H9 (cell line): ENCODE measurements around the gene NCAM1. TPM values are rescaled to one million over a fixed set of nuclear protein-coding genes. Genes with fewer than 3 reads are reported as not detected.

Experiments used
- DNase-seq: peaks from one replicate; pipeline ENCODE4 v3.0.0-alpha.2; 2017
- H2AFZ ChIP-seq: one replicate; pipeline ENCODE4 v1.6.1; 2013; ENCODE audit warnings: mild to moderate bottlenecking, low read length, control low read depth, moderate library complexity
- H2AK5ac ChIP-seq: 2 replicates; pipeline ENCODE4 v1.6.1; 2013; ENCODE audit warnings: low read length, control low read depth, mixed read lengths; ENCODE audit not compliant: insufficient read length
- H2BK120ac ChIP-seq: one replicate; pipeline ENCODE4 v1.6.1; 2013; ENCODE audit warnings: low read depth, mild to moderate bottlenecking, low read length, control low read depth, inconsistent platforms; ENCODE audit not compliant: poor library complexity, severe bottlenecking
- H2BK12ac ChIP-seq: 2 replicates; pipeline ENCODE4 v1.6.1; 2013; ENCODE audit warnings: low read length, control low read depth, mixed read lengths, low read depth; ENCODE audit not compliant: insufficient read length
- H2BK15ac ChIP-seq: 2 replicates; pipeline ENCODE4 v1.6.1; 2013; ENCODE audit warnings: low read depth, low read length, control low read depth
- H2BK20ac ChIP-seq: one replicate; pipeline ENCODE4 v1.6.1; 2013; ENCODE audit warnings: low read depth, mild to moderate bottlenecking, low read length, control low read depth, inconsistent platforms; ENCODE audit not compliant: poor library complexity, severe bottlenecking
- H2BK5ac ChIP-seq: 2 replicates; pipeline ENCODE4 v1.6.1; 2013; ENCODE audit warnings: low read length, control low read depth, mixed read lengths; ENCODE audit not compliant: insufficient read length
- H3K14ac ChIP-seq: 2 replicates; pipeline ENCODE4 v1.6.1; 2013; ENCODE audit warnings: low read length, control low read depth; ENCODE audit not compliant: insufficient read depth
- H3K18ac ChIP-seq: 2 replicates; pipeline ENCODE4 v1.6.1; 2013; ENCODE audit warnings: low read depth, mild to moderate bottlenecking, mixed read lengths, low read length, control low read depth; ENCODE audit not compliant: insufficient read length
- H3K23ac ChIP-seq: 2 replicates; pipeline ENCODE4 v1.6.1; 2013; ENCODE audit warnings: low read length, control low read depth, mixed read lengths, low read depth; ENCODE audit not compliant: insufficient read length
- H3K23me2 ChIP-seq: 2 replicates; pipeline ENCODE4 v1.6.1; 2013; ENCODE audit warnings: low read depth, mild to moderate bottlenecking, mixed read lengths, low read length, control low read depth; ENCODE audit not compliant: insufficient read length, poor library complexity, severe bottlenecking
- H3K27ac ChIP-seq: 2 replicates; pipeline ENCODE4 v1.5.1; 2013; ENCODE audit warnings: low read length, control low read depth, mixed read lengths, low read depth; ENCODE audit not compliant: insufficient read length
- H3K27me3 ChIP-seq: 2 replicates; pipeline ENCODE4 v1.6.1; 2013; ENCODE audit warnings: low read length, control low read depth, inconsistent platforms; ENCODE audit not compliant: insufficient read depth
- H3K4ac ChIP-seq: 2 replicates; pipeline ENCODE4 v1.6.1; 2013; ENCODE audit warnings: low read depth, mild to moderate bottlenecking, control low read depth, inconsistent platforms, low read length, moderate library complexity
- H3K4me1 ChIP-seq: 2 replicates; pipeline ENCODE4 v1.6.1; 2013; ENCODE audit warnings: low read length, control low read depth, inconsistent platforms; ENCODE audit not compliant: insufficient read depth
- H3K4me2 ChIP-seq: 2 replicates; pipeline ENCODE4 v1.6.1; 2013; ENCODE audit warnings: low read length, control low read depth, mixed read lengths; ENCODE audit not compliant: insufficient read length, insufficient read depth
- H3K56ac ChIP-seq: 2 replicates; pipeline ENCODE4 v1.6.1; 2013; ENCODE audit warnings: low read depth, mild to moderate bottlenecking, mixed read lengths, low read length, control low read depth; ENCODE audit not compliant: insufficient read length
- H3K79me1 ChIP-seq: 2 replicates; pipeline ENCODE4 v1.6.1; 2013; ENCODE audit warnings: low read depth, mild to moderate bottlenecking, moderate library complexity, low read length, control low read depth, inconsistent platforms; ENCODE audit not compliant: insufficient read depth, poor library complexity, severe bottlenecking
- H3K79me2 ChIP-seq: 2 replicates; pipeline ENCODE4 v1.6.1; 2013; ENCODE audit warnings: low read length, control low read depth, inconsistent platforms; ENCODE audit not compliant: insufficient read depth
- H3K9ac ChIP-seq: 2 replicates; pipeline ENCODE4 v1.6.1; 2013; ENCODE audit warnings: low read length, control low read depth, mixed read lengths; ENCODE audit not compliant: insufficient read length; ENCODE audit errors: extremely low read depth
- H3K9me3 ChIP-seq: one replicate; pipeline ENCODE4 v1.6.1; 2013; ENCODE audit warnings: low read depth, low read length, inconsistent platforms; ENCODE audit not compliant: control insufficient read depth
- H3T11ph ChIP-seq: one replicate; pipeline ENCODE4 v1.6.1; 2013; ENCODE audit warnings: mild to moderate bottlenecking, low read length, control low read depth, inconsistent platforms
- H4K20me1 ChIP-seq: one replicate; pipeline ENCODE4 v1.6.1; 2013; ENCODE audit not compliant: control insufficient read depth, insufficient read length, insufficient read depth
- H4K5ac ChIP-seq: 2 replicates; pipeline ENCODE4 v1.6.1; 2013; ENCODE audit warnings: low read depth, mild to moderate bottlenecking, mixed read lengths, low read length, control low read depth; ENCODE audit not compliant: insufficient read length
- H4K8ac ChIP-seq: replicated peaks from 2 replicates; pipeline ENCODE4 v1.6.1; 2013; ENCODE audit warnings: low read length, control low read depth, mixed read lengths, low read depth; ENCODE audit not compliant: insufficient read length
- H4K91ac ChIP-seq: 2 replicates; pipeline ENCODE4 v1.6.1; 2013; ENCODE audit warnings: low read depth, mild to moderate bottlenecking, moderate library complexity, mixed read lengths, low read length, control low read depth; ENCODE audit not compliant: insufficient read length
- H3K27ac Mint-ChIP-seq, 3 experiments: 2 replicates in 2 of 3; 3 replicates in 1 of 3; pipeline ENCODE4 v1.8.0; 2020 to 2021; ENCODE audit warnings: mixed read lengths in 3 of 3, mild to moderate bottlenecking in 1 of 3, moderate library complexity in 1 of 3
- H3K27me3 Mint-ChIP-seq: 2 replicates; pipeline ENCODE4 v1.8.0; 2021; ENCODE audit warnings: low read depth, mild to moderate bottlenecking, moderate library complexity, mixed read lengths
- H3K36me3 Mint-ChIP-seq, 3 experiments: 2 replicates in 2 of 3; 3 replicates in 1 of 3; pipeline ENCODE4 v1.8.0; 2020 to 2021; ENCODE audit warnings: low read depth in 3 of 3, mixed read lengths in 3 of 3; ENCODE audit not compliant: insufficient read depth in 1 of 3
- H3K4me1 Mint-ChIP-seq, 2 experiments: 2 replicates each; pipeline ENCODE4 v1.8.0; 2020; ENCODE audit warnings: mixed read lengths in 2 of 2
- H3K4me3 Mint-ChIP-seq, 2 experiments: 2 replicates in 1 of 2; 3 replicates in 1 of 2; pipeline ENCODE4 v1.8.0; 2020 to 2021; ENCODE audit warnings: mild to moderate bottlenecking in 2 of 2, mixed read lengths in 2 of 2, moderate library complexity in 1 of 2
- H3K9me3 Mint-ChIP-seq, 2 experiments: 2 replicates in 1 of 2; 3 replicates in 1 of 2; pipeline ENCODE4 v1.8.0; 2020; ENCODE audit warnings: mild to moderate bottlenecking in 2 of 2, mixed read lengths in 2 of 2, moderate library complexity in 1 of 2
- WGBS: extraction: QIAGEN DNeasy Blood & Tissue Kit; methylation state at CpG from one replicate; pipeline ENCODE4 v1.1.7; 2013; ENCODE audit warnings: missing lambda C conversion rate, low lambda C conversion rate, mixed read lengths; ENCODE audit not compliant: insufficient read length; ENCODE audit errors: extremely low coverage; 5-methylcytosine and 5-hydroxymethylcytosine counted together
- total RNA-seq: library from RNA; stranded (reverse); gene quantifications from 2 replicates; pipeline ENCODE4 v1.2.1, GENCODE V29; 2021
- TF ChIP-seq, protein P1 (sequence below): fragments of 200-600 bp; sonication (generic); conservative IDR thresholded peaks from 3 replicates; pipeline ENCODE4 v1.8.0; 2021; ENCODE audit warnings: antibody characterized with exemption, mild to moderate bottlenecking

NCAM1 gene
- total RNA-seq, 1 experiment from 2014 or later, result 2.5 TPM

DNA sequence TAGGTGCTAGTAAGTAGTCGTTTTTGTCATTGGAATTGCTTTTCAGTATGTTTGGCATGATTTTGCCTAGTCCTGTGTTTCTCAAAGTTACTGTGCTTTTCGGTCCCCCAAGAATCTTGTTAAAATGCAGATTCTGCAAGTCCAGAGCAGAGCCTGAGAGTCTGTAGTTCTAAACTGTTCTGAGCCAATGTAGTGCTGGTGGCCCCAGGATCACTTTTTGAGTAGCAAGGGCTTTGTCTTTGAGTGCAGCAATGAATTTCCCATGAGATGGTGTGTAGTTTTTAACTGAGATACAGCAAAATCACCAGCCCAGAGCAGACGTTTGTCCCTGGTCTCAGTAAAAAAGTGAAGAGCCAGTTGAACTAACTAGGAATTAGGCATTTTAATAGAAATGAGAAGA, 122.4 kb downstream of the NCAM1 start:
- Histone ChIP-seq H2AK5ac (no peak overlapping the region), H3K27me3 (peaks cover 7% of the 10 kb centered on the region), H3K9ac (no peak overlapping the region), H3K4me2 (no peak overlapping the region), H4K8ac (no peak overlapping the region), H2BK20ac (no peak overlapping the region), H3K79me1 (no peaks in the 10 kb centered on the region), H4K20me1 (no peaks in the 10 kb centered on the region), H3K79me2 (no peaks in the 10 kb centered on the region), H4K91ac (no peak overlapping the region), H3K4ac (no peak overlapping the region), H3K4me1 (peaks cover 3% of the 10 kb centered on the region), H3K14ac (no peak overlapping the region), H3T11ph (no peak overlapping the region), H2AFZ (no peak overlapping the region), H2BK120ac (no peak overlapping the region), H2BK15ac (no peak overlapping the region), H3K23me2 (no peaks in the 10 kb centered on the region), H3K23ac (no peak overlapping the region), H4K5ac (no peak overlapping the region), H3K56ac (no peak overlapping the region), H3K18ac (no peak overlapping the region), H2BK12ac (no peak overlapping the region), H2BK5ac (no peak overlapping the region), H3K27ac (no peak overlapping the region), H3K9me3 (no peaks in the 10 kb centered on the region)
- no CpG with 5 or more reads among the region's 3 CpGs for WGBS
- H3K27me3 Mint-ChIP-seq, result peaks cover 30% of the 10 kb centered on the region
- TF ChIP-seq, protein P1, sequence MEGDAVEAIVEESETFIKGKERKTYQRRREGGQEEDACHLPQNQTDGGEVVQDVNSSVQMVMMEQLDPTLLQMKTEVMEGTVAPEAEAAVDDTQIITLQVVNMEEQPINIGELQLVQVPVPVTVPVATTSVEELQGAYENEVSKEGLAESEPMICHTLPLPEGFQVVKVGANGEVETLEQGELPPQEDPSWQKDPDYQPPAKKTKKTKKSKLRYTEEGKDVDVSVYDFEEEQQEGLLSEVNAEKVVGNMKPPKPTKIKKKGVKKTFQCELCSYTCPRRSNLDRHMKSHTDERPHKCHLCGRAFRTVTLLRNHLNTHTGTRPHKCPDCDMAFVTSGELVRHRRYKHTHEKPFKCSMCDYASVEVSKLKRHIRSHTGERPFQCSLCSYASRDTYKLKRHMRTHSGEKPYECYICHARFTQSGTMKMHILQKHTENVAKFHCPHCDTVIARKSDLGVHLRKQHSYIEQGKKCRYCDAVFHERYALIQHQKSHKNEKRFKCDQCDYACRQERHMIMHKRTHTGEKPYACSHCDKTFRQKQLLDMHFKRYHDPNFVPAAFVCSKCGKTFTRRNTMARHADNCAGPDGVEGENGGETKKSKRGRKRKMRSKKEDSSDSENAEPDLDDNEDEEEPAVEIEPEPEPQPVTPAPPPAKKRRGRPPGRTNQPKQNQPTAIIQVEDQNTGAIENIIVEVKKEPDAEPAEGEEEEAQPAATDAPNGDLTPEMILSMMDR, result no peak
- H3K4me1 Mint-ChIP-seq, result peaks cover 36 to 39% of the 10 kb centered on the region in 2 experiments
- H3K9me3 Mint-ChIP-seq, result no peaks in the 10 kb centered on the region
- H3K27ac Mint-ChIP-seq, result no peak overlapping the region
- DNase-seq, result no peak
- no peak overlapping the region for H3K4me3 Mint-ChIP-seq
- H3K36me3 Mint-ChIP-seq, result no peaks in the 10 kb centered on the region
